OCI-LY1 (cell line): ENCODE measurements around the gene MACROD2.

Source experiments
- H2AFZ ChIP-seq: fragments of 200-600 bp; sonication (generic), shearing (Covaris generic); 2 replicates; pipeline ENCODE4 v1.6.0; 2014; ENCODE audit warnings: antibody characterized with exemption, mild to moderate bottlenecking, low read length
- H3F3A ChIP-seq: fragments of 200-600 bp; sonication (generic), shearing (Covaris generic); 2 replicates; pipeline ENCODE4 v1.6.0; 2014; ENCODE audit warnings: mild to moderate bottlenecking, antibody characterized with exemption, low read length, moderate library complexity; ENCODE audit not compliant: insufficient read depth
- H3K27ac ChIP-seq: fragments of 200-600 bp; sonication (generic); 2 replicates; pipeline ENCODE4 v1.5.1; 2014; ENCODE audit warnings: low read length, mixed run types, mild to moderate bottlenecking, low read depth; ENCODE audit not compliant: poor library complexity, severe bottlenecking
- H3K27me3 ChIP-seq: fragments of 200-600 bp; sonication (generic); 2 replicates; pipeline ENCODE4 v1.6.0; 2014; ENCODE audit warnings: antibody characterized with exemption, mild to moderate bottlenecking, low read length, moderate library complexity; ENCODE audit not compliant: insufficient read depth
- H3K36me3 ChIP-seq: fragments of 200-600 bp; sonication (generic); 2 replicates; pipeline ENCODE4 v1.6.1; 2014; ENCODE audit warnings: mild to moderate bottlenecking, antibody characterized with exemption, low read length, moderate library complexity, mixed read lengths; ENCODE audit not compliant: insufficient read depth
- H3K4me1 ChIP-seq: fragments of 200-600 bp; sonication (generic); 2 replicates; pipeline ENCODE4 v1.5.1; 2014; ENCODE audit warnings: mild to moderate bottlenecking, low read length, moderate library complexity; ENCODE audit not compliant: insufficient read depth, severe bottlenecking
- H3K4me2 ChIP-seq: fragments of 200-600 bp; sonication (generic), shearing (Covaris generic); 2 replicates; pipeline ENCODE4 v1.6.1; 2014; ENCODE audit warnings: low read length
- H3K4me3 ChIP-seq: fragments of 200-600 bp; sonication (generic); 2 replicates; pipeline ENCODE4 v1.5.1; 2014; ENCODE audit warnings: low read length, low read depth, mild to moderate bottlenecking, mixed read lengths; ENCODE audit not compliant: poor library complexity, severe bottlenecking
- H3K79me2 ChIP-seq: fragments of 200-600 bp; shearing (Covaris generic); 2 replicates; pipeline ENCODE4 v1.6.1; 2016; ENCODE audit warnings: mixed run types, low read length, mixed read lengths; ENCODE audit not compliant: insufficient read depth
- H3K9ac ChIP-seq: fragments of 200-600 bp; sonication (generic), shearing (Covaris generic); 2 replicates; pipeline ENCODE4 v1.6.1; 2014; ENCODE audit warnings: mild to moderate bottlenecking, low read length, mixed read lengths
- H3K9me2 ChIP-seq: fragments of 200-600 bp; sonication (generic), shearing (Covaris generic); 2 replicates; pipeline ENCODE4 v1.6.1; 2014; ENCODE audit warnings: low read depth, mild to moderate bottlenecking, low read length, mixed read lengths
- H3K9me3 ChIP-seq: fragments of 200-600 bp; shearing (Covaris generic); 2 replicates; pipeline ENCODE4 v1.6.1; 2014; ENCODE audit warnings: low read length, mixed read lengths
- H4K20me1 ChIP-seq: fragments of 200-600 bp; sonication (generic), shearing (Covaris generic); 2 replicates; pipeline ENCODE4 v1.6.0; 2016; ENCODE audit warnings: mild to moderate bottlenecking, low read length; ENCODE audit not compliant: insufficient read depth
- EZH2 ChIP-seq: fragments of 200-600 bp; sonication (generic), shearing (Covaris generic); IDR thresholded peaks from 2 replicates; pipeline ENCODE4 v1.8.0; 2017; ENCODE audit warnings: borderline replicate concordance, mixed run types, mild to moderate bottlenecking, antibody characterized with exemption, low read length, moderate library complexity, mixed read lengths
- TF ChIP-seq, protein P1 (sequence below): fragments of 200-600 bp; sonication (generic), shearing (Covaris generic); IDR thresholded peaks from 2 replicates; pipeline ENCODE4 v1.5.1; 2017; ENCODE audit warnings: mild to moderate bottlenecking, antibody characterized with exemption, low read length, moderate library complexity, mixed read lengths

MACROD2 gene

DNA sequence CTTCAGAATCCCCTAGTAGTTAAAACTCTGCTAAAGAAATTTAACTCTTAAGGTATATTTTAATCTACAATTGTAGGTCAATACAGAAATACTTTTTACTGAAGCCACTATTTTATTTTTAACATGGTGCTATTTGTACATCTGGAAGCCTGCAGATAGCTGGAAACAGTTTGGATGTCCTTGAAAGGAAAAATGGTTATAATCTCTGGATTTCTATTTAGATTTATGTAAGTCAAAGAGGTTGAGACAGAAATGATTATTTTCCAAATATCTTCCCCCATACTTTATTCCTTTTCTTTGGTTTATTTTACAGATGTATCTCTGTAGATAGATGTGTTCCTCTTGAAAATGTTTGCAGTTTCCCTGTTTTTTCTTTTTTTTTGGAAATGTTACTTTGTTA lies 1575.7 kb downstream of the MACROD2 start:
- no peaks in the 10 kb centered on the region for H3F3A ChIP-seq
- no peaks in the 10 kb centered on the region for H3K9me2 ChIP-seq
- no peak overlapping the region for H3K4me3 ChIP-seq
- TF ChIP-seq, protein P1, sequence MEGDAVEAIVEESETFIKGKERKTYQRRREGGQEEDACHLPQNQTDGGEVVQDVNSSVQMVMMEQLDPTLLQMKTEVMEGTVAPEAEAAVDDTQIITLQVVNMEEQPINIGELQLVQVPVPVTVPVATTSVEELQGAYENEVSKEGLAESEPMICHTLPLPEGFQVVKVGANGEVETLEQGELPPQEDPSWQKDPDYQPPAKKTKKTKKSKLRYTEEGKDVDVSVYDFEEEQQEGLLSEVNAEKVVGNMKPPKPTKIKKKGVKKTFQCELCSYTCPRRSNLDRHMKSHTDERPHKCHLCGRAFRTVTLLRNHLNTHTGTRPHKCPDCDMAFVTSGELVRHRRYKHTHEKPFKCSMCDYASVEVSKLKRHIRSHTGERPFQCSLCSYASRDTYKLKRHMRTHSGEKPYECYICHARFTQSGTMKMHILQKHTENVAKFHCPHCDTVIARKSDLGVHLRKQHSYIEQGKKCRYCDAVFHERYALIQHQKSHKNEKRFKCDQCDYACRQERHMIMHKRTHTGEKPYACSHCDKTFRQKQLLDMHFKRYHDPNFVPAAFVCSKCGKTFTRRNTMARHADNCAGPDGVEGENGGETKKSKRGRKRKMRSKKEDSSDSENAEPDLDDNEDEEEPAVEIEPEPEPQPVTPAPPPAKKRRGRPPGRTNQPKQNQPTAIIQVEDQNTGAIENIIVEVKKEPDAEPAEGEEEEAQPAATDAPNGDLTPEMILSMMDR = no peak
- TF ChIP-seq EZH2 = no peak
- H3K27ac ChIP-seq = no peak overlapping the region
- no peaks in the 10 kb centered on the region for H3K79me2 ChIP-seq
- no peaks in the 10 kb centered on the region for H3K9me3 ChIP-seq
- no peak overlapping the region for H3K4me2 ChIP-seq
- no peaks in the 10 kb centered on the region for H3K27me3 ChIP-seq
- no peak overlapping the region for H3K9ac ChIP-seq
- H3K36me3 ChIP-seq = no peaks in the 10 kb centered on the region
- H2AFZ ChIP-seq = no peak overlapping the region
- H4K20me1 ChIP-seq = no peaks in the 10 kb centered on the region
- H3K4me1 ChIP-seq = no peaks in the 10 kb centered on the region

DNA sequence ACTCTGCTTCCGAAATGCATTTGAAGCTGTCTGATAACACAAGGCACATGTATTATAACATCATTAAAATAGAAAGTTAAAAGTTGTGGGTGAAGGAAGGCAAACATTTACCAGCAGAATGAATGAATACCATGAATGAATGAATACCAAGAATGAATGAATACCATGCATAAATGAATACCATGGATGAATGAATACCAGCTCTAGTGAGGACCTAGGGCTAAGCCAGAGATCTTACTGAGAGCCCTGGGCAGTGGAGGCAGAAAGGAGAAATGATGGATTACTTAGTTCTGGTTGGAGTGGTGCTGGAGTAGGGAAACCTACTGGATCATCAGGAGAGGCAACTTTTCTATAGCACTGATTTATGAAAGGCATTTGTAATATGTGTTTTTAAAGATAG lies 1579.9 kb downstream of the MACROD2 start:
- no peak for TF ChIP-seq EZH2
- TF ChIP-seq, protein P1 = no peak
- no peaks in the 10 kb centered on the region for H4K20me1 ChIP-seq
- no peak overlapping the region for H2AFZ ChIP-seq
- no peaks in the 10 kb centered on the region for H3K4me1 ChIP-seq
- no peaks in the 10 kb centered on the region for H3K79me2 ChIP-seq
- no peaks in the 10 kb centered on the region for H3K9me3 ChIP-seq
- no peak overlapping the region for H3K27ac ChIP-seq
- H3K4me3 ChIP-seq = no peak overlapping the region
- no peak overlapping the region for H3K9ac ChIP-seq
- no peaks in the 10 kb centered on the region for H3K9me2 ChIP-seq
- no peak overlapping the region for H3K4me2 ChIP-seq
- H3K27me3 ChIP-seq = no peaks in the 10 kb centered on the region
- H3F3A ChIP-seq = no peaks in the 10 kb centered on the region
- no peaks in the 10 kb centered on the region for H3K36me3 ChIP-seq

DNA sequence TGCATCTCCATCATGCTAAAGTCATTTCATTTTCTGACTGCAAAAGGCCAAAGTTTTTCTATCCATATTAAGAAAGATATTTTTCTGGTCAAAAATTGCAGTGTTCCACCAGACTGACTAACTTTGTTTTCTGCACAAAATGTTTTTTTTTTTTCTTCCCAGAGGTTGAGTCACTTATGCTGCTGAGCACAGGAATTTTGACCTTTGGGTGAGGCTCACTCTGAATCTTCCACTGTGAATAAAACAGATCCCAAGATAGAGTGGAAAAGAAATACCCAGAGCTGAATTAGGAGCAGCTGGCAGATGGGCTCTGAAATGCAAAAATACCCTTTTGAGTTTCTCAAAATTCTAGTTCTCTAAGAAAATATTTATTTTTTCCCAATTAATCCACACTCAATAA lies 1581.1 kb downstream of the MACROD2 start:
- H3F3A ChIP-seq = no peaks in the 10 kb centered on the region
- no peak overlapping the region for H3K9ac ChIP-seq
- no peak for TF ChIP-seq EZH2
- TF ChIP-seq, protein P1 = no peak
- no peaks in the 10 kb centered on the region for H3K27me3 ChIP-seq
- no peaks in the 10 kb centered on the region for H3K4me1 ChIP-seq
- no peaks in the 10 kb centered on the region for H4K20me1 ChIP-seq
- H3K79me2 ChIP-seq = no peaks in the 10 kb centered on the region
- no peaks in the 10 kb centered on the region for H3K9me3 ChIP-seq
- no peaks in the 10 kb centered on the region for H3K36me3 ChIP-seq
- H3K4me3 ChIP-seq = no peak overlapping the region
- no peak overlapping the region for H2AFZ ChIP-seq
- no peaks in the 10 kb centered on the region for H3K9me2 ChIP-seq
- H3K27ac ChIP-seq = no peak overlapping the region
- H3K4me2 ChIP-seq = no peak overlapping the region
